Bone marrow (tissue), 2 donors: ENCODE data around the gene PGRMC1.
A peak's percentile ranks its signal among the peaks of the same experiment; 100 is the strongest.
"Not testable (repeated sequence)": the region's sequence is repeated elsewhere in the genome, so short reads cannot be mapped to it uniquely, and the experiment has no call there.

Experiments used
- DNase-seq, 2 donors: peaks; one replicate each; lab custom pipeline; 2025; lab: John Stamatoyannopoulos, UW

The PGRMC1 gene

DNA sequence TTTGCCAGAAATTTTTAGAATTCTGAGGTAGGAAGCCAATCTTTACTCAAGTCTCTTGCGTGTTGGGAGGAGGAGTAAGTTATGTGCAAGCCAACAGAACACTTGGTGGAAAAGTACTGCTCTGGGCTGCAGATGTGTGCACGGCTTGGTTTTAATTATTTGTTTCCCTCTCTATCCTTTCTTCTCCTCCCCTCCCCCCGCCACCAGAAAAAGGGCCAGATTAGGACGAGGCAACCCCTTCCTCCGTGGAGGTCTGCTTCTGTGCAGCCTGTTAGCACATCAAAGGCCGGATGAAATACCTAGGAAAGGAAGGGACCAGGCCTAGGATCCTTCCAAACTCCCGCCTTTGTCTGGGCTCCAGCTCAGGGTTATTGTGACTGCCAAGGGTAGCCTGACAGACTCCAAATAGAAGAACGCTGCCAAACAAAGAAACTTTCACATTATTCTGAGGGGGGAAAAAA, 1.0 kb upstream of the PGRMC1 start:
- no peak for DNase-seq

DNA sequence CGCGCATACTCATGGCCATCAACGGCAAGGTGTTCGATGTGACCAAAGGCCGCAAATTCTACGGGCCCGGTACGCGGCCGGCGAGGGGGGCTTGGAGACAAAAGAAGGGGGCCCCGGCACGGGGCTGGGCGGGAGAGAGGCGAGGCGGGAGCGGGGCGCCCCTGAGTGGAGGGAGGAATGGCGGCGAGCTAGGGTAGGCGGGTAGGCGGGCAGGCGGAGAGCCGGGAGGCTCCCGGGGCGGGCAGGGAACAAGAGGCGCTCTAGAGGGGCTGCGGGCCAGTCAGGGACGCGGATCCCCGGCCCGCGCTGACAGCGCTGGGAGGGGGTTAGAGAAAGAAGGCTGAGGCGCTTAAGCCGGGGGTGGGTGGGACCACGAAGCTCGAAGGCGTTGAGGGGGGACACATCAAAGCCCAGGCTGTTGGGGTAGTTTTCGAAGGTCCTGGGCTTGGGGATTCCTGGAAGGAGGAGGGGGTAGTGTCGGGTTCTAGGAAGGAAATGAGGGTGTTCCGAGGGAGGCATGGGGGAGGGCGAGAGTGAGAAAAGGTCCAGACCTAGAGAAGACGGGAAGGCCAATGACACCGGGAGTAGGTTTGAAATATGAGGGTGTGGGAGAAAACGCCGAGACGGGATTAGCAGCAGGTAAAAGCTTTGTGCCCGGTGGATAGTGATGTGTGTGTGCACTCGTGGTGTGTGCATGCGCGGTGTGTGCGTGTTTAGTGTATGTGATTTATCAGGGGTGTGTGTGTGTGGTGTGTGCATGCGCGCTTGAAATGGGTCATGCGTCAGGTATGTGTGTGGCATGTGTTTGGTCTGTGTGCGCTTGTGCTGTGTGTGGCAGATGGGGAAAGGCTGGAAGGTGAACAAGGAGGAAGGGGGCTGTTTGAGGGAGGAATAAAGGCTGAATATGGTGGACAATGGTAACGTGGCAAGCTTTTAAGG, 807 bp downstream of the PGRMC1 start:
- peak in 1 of 2 donors; percentile 18 for DNase-seq

DNA sequence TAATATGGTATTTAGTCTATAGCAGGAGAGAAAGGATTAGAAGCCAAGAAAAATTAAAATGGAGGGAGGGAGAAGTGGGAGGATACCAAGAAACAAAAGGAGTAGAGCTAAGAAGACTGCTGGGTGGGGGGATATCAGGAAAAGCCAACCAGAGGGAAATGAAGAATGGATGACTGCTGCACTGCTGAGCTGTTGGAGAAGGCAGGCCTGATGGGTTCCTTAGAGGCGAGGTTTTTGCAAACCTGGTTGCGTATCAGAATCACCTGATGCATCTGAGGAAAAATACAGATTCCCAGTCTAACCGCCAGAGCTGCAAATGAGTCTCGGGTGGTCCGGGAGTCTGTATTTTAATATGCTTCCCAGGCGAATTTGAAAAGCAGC, 1.5 kb downstream of the PGRMC1 start:
- no peak for DNase-seq

DNA sequence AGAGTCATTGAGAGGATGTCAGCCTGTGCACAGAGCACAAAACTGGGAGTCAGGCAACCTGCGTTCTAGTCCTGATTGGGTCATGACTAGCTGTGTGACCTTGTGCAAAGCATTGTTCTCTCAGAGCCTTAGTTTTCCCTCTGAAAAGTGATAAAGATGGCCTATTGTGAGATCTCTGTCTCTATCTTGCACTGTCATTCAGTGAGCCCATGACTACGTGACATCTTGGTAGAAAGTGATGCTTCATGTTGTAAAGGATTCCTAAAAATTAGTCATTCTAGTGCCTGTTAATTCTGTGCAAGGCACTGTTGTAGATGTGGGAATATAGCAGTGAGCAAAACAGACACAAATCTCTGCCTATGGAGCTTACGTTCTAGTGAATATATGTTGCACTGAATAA, 2.5 kb downstream of the PGRMC1 start:
- no peak for DNase-seq

DNA sequence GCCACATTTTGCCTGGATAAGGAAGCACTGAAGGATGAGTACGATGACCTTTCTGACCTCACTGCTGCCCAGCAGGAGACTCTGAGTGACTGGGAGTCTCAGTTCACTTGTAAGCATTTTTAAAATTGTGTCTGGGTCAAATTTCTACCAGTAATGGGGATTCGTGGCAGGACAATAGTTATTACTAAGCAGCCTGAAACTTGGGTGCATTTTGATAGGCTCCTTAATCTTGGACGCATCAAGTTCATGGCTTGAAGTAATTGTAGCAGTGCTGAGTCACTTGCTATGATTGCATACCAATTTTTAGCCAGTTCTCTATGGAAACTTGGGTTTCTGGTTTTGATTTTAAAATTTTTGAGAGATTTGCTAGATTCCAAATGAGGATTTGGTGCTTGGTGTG, 4.3 kb downstream of the PGRMC1 start:
- DNase-seq, result no peak

DNA sequence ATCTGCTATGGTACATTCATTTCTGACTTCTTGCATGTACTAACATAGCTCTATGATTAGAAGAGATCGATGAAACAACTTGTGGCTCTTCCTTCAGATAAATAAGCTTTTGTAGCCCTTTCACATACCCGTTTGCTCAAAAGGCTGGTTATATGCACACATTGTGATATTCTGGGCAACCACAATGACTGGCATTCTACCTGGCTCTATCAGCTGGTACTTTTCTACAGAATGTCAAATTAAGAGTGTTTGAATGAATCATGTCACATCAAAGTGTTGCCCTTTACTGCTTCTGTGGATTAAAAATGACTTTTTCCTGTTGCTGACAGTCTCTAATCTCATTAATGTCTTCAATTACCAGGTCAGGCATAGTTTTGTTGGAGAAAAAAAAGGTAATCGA, 11.6 kb downstream of the PGRMC1 start:
- DNase-seq, result no peak

DNA sequence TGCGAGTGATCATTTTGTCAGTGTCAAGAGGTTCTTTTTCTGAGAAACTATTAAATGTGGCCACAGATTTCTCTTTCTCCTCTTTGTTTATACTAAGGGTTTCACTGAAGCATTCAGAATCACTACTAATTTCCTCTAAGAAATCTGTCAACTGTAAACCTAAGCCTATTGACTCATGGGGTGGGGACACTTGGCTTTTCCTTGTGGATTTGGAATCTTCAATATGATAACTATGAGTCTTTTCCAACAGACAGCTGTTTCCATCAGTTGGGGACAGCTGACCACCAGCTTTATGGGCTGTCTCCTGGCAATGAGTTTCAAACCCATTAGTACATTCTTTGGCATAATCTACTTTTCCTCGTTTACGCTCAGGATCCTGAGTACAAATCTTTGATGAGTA, 13.8 kb downstream of the PGRMC1 start:
- no peak for DNase-seq

DNA sequence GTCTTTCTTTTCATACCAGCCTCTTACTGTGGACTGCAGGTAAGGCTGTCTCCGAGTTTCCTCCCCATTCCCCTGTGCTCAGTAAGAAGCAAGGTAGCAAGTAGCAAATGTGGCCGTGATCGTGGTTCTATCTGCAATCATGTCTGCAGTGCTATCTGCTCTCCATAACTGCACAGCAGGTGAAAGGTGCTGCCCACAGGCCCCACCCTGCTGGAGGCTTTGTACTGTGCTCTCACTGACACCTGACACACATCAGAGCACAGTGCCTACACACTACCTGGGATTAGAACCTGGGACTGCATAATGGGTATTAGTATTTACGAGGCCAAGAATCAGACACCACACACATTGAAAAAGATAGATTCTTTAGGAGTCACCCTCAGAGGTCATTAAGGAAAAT, 15.3 kb downstream of the PGRMC1 start:
- DNase-seq, result no peak

DNA sequence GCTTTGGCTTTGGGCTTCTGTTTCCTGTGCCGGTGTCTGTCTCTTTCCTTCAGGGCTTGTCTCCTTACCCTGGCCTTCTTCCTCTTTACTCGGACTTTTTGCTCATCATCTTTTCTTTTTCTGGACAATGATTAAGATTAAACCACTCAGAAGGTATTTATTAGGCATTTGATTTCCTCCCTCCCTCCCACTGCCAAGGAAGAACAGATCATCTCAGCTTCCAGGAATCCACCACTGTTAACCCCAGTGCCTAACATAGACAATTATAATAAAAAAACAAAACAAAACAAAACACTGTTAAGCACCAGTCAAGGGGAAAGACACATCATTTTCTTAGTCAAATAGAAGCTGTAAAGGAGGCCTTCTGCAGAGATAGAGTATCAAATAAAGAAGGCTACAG, 16.6 kb downstream of the PGRMC1 start:
- no peak for DNase-seq

DNA sequence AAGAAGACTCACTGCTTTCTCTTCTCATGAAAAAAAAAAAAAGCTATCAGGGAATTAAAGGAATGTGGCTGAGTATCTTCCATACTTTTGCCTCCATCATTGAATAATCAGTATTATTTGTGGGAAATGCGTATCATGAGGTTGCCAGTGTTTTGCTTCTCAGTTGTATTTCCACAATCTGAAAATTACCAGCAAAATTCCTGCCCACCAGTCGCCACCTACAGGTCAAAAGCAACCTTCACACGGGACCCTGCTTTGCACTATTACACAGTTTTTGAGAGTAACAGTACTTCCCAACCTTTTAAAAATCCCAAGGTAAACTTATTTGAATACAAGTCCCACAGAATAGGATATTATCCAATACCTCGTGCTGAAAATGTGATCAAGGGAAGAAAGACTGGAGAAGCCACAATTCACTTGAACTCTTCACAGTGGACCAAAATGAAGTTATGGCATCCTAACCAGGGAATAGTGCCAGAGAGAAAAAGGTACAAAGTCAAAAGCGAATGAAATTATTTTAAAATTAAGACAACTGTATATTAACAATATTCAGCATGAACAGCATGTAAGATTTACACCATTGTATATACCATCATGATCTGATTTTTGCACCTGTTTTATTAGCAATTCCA, 30.4 kb downstream of the PGRMC1 start:
- peak in 1 of 2 donors; percentile 32 for DNase-seq

DNA sequence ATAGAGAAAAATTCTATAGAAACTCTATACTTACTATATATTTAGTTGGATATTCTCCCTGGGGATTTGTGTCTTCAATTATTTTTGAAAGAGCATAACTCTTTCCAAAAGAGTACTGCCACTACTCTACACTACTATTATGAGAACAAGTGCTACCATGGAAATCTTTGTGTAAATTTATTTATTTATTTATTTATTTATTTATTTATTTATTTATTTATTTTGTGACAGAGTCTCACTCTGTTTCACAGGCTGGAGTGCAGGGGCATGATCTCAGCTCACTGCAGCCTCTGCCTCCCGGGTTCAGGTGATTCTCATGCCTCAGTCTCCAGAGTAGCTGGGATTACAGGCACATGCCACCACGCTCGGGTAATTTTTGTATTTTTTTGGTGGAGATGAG, 31.0 kb downstream of the PGRMC1 start:
- DNase-seq, result not testable (repeated sequence)

DNA sequence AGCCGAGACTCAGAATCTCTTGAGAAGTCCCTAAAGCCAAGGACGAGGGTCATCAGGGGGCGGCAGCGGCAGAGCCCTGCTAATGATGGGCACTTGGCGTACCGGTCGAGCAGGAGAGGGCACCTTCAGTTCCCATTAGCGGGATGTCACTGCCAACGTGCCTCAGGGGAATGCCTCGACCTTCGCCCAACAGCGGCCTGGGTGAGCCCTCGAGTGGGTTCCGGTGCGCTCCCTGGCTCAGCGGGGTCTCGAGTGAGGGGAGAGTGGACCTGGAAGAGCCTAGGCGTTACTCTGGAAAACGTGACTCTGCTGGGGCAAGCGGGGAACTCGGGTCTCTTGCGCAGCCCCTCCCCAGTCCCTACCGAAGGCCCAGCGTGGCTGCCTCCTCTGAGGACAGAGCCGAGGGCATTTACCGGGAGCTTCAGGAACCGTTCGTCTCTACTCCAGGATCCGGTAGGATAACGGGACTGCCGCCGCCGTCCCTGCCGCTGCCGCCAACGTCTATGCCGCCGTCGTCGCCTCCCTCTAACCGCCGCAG, 36.9 kb downstream of the PGRMC1 start:
- DNase-seq, result no peak

DNA sequence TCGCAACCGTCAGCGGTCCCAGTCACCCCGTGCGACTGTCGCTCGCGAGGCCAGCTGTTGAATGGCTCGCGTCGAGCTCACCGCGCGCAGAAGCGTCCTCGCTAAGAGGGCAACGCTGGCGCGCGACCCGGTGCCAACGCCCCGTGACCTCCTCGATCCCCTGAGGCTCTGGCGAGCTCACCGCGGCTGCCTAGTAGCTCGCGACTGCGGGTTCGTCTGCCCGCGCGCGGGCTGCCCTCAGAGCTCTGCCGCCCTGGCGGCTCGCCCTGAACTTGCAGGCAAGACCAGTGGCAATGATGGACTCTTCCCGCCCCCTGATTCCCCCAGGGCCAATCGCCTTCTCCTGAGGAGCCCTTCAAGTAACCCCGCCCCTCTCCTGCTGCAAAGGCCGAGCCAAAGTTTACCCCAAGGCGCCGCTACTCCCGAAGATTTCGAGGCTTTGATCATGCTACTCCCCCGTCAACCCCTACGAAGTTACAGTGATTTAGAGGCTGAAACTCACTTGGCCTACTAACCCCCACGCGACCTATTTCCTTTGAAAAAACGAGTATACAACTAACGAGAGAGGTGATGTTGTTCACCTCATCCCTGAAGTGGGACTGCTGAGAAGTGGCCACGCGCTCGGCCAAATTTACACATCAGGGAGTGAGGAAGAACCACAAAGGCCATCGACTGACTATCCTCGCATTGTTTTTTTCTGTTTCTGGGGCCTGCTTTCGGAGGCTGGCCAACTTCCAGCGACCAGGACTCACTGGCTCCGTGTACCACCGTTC, 37.5 kb downstream of the PGRMC1 start:
- DNase-seq, result no peak

DNA sequence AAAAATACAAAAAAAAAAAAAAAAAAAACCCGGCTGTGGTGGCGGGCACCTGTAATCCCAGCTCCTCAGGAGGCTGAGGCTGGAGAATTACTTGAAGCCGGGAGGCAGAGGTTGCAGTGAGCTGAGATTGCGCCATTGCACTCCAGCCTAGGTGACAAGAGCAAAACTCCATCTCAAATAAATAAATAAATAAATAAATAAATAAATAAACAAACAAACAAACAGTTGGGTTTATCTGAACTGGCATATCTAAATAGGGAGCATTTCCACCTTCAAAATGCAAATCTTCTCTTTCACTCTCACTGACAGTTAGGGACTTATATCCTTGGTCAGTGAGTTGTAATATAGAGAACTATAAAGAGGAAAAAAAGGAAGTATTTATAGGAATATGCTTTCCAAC, 46.3 kb downstream of the PGRMC1 start:
- not testable (repeated sequence) for DNase-seq

DNA sequence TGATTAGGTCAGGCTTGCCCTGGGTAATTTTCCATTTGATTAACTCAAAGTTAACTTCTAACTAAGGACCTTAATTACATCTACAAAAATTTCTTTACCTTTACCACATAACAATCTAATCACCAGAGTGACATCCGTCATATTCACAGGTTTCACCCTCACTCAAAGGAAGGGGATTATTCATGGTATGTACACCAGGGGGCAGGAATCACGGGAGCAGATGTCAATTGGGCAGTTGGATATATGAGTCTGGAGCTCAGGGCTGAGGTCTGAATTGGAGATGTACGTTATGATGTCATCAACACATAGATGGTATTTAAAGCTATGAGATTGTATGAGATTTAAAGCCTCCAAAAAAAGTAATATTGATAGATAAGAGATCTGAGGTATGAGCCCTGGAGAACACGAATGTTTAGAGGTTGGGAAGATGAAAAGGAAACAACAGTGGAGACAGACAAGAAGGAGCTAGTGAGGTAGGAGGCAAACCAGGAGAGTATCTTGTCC, 52.9 kb downstream of the PGRMC1 start:
- DNase-seq, result no peak

DNA sequence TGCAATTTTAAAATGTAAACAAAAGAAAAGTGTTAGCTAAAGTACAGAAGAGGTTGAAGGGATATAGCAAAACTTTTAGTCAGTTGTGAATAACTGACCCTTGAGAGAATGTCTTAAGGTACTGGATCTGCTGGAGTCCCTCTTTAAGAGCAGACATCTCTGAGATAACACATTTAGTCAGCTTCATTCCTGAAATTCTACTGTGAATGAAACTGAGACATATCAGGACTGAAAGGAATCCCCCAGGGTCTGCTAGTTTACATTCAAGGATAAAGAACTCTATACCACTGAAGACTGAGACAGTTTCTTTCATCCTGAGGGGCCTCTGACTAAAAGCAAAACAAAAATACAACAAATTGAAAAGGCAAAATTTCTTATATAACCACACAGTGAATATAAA, 54.4 kb downstream of the PGRMC1 start:
- DNase-seq, result no peak

DNA sequence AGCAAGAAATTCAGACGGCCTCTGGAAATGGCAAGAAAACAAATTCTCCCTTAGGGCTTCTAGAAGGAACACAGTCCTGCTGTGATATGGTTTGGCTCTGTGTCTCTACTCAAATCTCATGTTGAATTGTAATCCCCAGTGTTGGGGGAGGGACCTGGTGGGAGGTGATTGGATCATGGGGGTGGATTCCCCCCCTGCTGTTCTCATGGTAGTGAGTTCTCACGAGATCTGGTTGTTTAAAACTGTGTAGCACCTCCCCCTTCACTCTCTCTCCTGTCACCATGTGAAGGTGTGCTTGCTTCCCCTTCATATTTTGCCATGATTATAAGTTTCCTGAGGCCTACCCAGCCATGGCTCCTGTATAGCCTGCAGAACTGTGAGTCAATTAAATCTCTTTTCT, 55.2 kb downstream of the PGRMC1 start:
- not testable (repeated sequence) for DNase-seq

DNA sequence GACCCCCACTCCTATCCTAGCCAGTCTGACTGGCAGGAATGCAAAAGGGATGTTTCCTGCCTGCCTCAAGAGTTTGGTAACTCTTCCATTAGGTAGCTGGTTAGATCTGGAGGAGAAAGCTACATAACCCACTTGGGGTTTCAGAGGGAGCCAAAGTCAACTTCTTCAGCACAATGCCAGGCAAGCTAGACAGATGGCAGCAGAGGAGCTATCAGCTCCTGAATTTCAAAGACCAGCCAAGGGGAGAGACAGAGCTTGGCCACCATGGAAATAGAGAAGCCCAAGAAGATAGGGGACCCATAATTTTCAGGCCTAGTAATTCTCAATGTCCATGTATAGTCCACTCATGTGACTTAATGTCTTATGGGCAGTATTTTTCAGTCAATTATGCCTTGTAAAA, 56.4 kb downstream of the PGRMC1 start:
- no peak for DNase-seq
